Panc1 (cell line): Measurements from ENCODE around the gene DRD4.

Experiments
- CTCF ChIP-seq: fragments of 450-650 bp; IDR thresholded peaks from 2 replicates; pipeline ENCODE4 v1.5.1; 2017; ENCODE audit warnings: mild to moderate bottlenecking
- POLR2AphosphoS5 ChIP-seq: IDR thresholded peaks from 2 replicates; pipeline ENCODE4 v1.6.1; 2012; ENCODE audit warnings: mild to moderate bottlenecking, low read depth, low read length, moderate library complexity
- REST ChIP-seq, 2 experiments: IDR thresholded peaks; 2 replicates each; pipeline ENCODE4 v1.6.1; 2011 to 2012; ENCODE audit warnings: low read depth in 2 of 2, control low read depth in 1 of 2, low read length in 1 of 2, mild to moderate bottlenecking in 1 of 2, moderate library complexity in 1 of 2; ENCODE audit not compliant: insufficient read depth in 1 of 2
- SIN3A ChIP-seq: IDR thresholded peaks from 2 replicates; pipeline ENCODE4 v1.6.1; 2012; ENCODE audit warnings: low read depth, mild to moderate bottlenecking, low read length, moderate library complexity, borderline replicate concordance; ENCODE audit not compliant: insufficient read depth
- TCF7L2 ChIP-seq: IDR thresholded peaks from 2 replicates; pipeline ENCODE4 v1.6.1; 2011; ENCODE audit warnings: mild to moderate bottlenecking, low read depth, low read length, inconsistent platforms

DNA sequence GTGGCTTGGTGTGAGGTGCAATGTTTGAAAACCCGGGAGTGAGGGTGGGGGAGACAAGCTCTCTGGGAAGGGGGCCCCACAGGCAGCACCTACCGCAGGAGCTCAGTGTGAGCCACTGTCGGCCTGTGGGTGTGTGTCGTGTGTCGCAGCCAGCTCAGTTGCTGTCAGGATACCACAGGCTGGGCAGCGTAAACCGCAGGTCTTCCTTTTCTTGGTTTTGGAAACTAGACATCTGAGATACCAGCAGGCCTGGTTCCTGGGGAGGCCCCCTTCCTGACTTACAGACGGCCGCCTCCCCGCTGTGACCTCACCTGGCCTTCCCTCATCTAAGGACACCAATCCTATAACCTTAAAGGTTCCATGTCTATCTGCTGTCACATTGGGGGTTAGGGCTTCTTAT lies 40.7 kb upstream of the DRD4 start:
- TF ChIP-seq CTCF (no peak), TCF7L2 (no peak), REST (IDR thresholded peaks at IDR 0.05; ENCODE audit: insufficient read depth in 1 of 2, low read depth in 2 of 2, low read length in 1 of 2) (no peak), SIN3A (no peak), POLR2AphosphoS5 (no peak)
